Measurements from ENCODE around the gene POU3F1.

The POU3F1 gene

GRCh38 chr1:38003261-38004250, 43.0 kb downstream of the POU3F1 start:
- DNase-seq = no peak

- no peak for DNase-seq
Observed at GRCh38 chr1:38000529-38001455, 45.8 kb downstream of the POU3F1 start.

GRCh38 chr1:38000233-38000528, 46.4 kb downstream of the POU3F1 start:
- no peak for DNase-seq

- no peak for DNase-seq
Observed at GRCh38 chr1:37999430-38000232, 47.0 kb downstream of the POU3F1 start.

GRCh38 chr1:37998913-37999429, 47.6 kb downstream of the POU3F1 start:
- no peak for DNase-seq

- no peak for DNase-seq
Observed at GRCh38 chr1:37998089-37998808, 48.3 kb downstream of the POU3F1 start.

GRCh38 chr1:37997256-37998088, 49.1 kb downstream of the POU3F1 start:
- no peak for DNase-seq

- DNase-seq = no peak
Observed at GRCh38 chr1:37995751-37996345, 50.7 kb downstream of the POU3F1 start.

GRCh38 chr1:37994886-37995566, 51.6 kb downstream of the POU3F1 start:
- DNase-seq = no peak
